Ishikawa (cell line): ENCODE data around the gene NFIX.

Source experiments
- CEBPB ChIP-seq: IDR thresholded peaks from 2 replicates; pipeline ENCODE4 v1.6.1; 2012
- CREB1 ChIP-seq: IDR thresholded peaks from 2 replicates; pipeline ENCODE4 v1.6.1; 2012; ENCODE audit warnings: low read depth
- EGR1 ChIP-seq: IDR thresholded peaks from 2 replicates; pipeline ENCODE4 v1.6.1; 2012
- EP300 ChIP-seq: IDR thresholded peaks from 2 replicates; pipeline ENCODE4 v1.6.1; 2012; ENCODE audit warnings: borderline replicate concordance
- FOXM1 ChIP-seq: IDR thresholded peaks from 2 replicates; pipeline ENCODE4 v1.6.1; 2012; ENCODE audit warnings: low read depth, borderline replicate concordance
- NFIC ChIP-seq: IDR thresholded peaks from 2 replicates; pipeline ENCODE4 v1.6.1; 2012
- RAD21 ChIP-seq: IDR thresholded peaks from 2 replicates; pipeline ENCODE4 v1.6.1; 2012; ENCODE audit warnings: low read depth
- REST ChIP-seq: IDR thresholded peaks from 2 replicates; pipeline ENCODE4 v1.6.1; 2012; ENCODE audit warnings: low read depth, mild to moderate bottlenecking
- TAF1 ChIP-seq: IDR thresholded peaks from 2 replicates; pipeline ENCODE4 v1.6.1; 2012; ENCODE audit warnings: low read depth, mild to moderate bottlenecking
- TCF12 ChIP-seq: IDR thresholded peaks from 2 replicates; pipeline ENCODE4 v1.6.1; 2012; ENCODE audit warnings: low read depth
- TEAD4 ChIP-seq: IDR thresholded peaks from 2 replicates; pipeline ENCODE4 v1.6.1; 2012
- USF1 ChIP-seq: IDR thresholded peaks from 2 replicates; pipeline ENCODE4 v1.6.1; 2012
- YY1 ChIP-seq: IDR thresholded peaks from 2 replicates; pipeline ENCODE4 v1.6.1; 2012; ENCODE audit warnings: low read depth
- ZBTB7A ChIP-seq: IDR thresholded peaks from 2 replicates; pipeline ENCODE4 v1.6.1; 2012; ENCODE audit warnings: low read depth
- TF ChIP-seq, protein P1 (sequence below): IDR thresholded peaks from 2 replicates; pipeline ENCODE4 v1.6.1; 2012

NFIX gene

GRCh38 chr19:12987190-12987589 lies 8.1 kb upstream of the NFIX start:
- no peak for TF ChIP-seq EGR1
- no peak for TF ChIP-seq RAD21
- TF ChIP-seq USF1: no peak
- no peak for TF ChIP-seq EP300
- TF ChIP-seq REST: no peak
- TF ChIP-seq NFIC: no peak
- no peak for TF ChIP-seq YY1
- no peak for TF ChIP-seq FOXM1
- TF ChIP-seq, protein P1, sequence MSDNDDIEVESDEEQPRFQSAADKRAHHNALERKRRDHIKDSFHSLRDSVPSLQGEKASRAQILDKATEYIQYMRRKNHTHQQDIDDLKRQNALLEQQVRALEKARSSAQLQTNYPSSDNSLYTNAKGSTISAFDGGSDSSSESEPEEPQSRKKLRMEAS: no peak
- no peak for TF ChIP-seq ZBTB7A
- no peak for TF ChIP-seq TEAD4
- TF ChIP-seq CREB1: no peak
- TF ChIP-seq TAF1: no peak
- TF ChIP-seq TCF12: no peak
- TF ChIP-seq CEBPB: no peak

- TF ChIP-seq NFIC (no peak), YY1 (no peak), REST (no peak), CEBPB (no peak), FOXM1 (no peak), TAF1 (no peak), RAD21 (no peak), EGR1 (no peak), EP300 (no peak), USF1 (no peak), CREB1 (no peak), ZBTB7A (no peak), TCF12 (no peak), TEAD4 (no peak)
- TF ChIP-seq, protein P1: no peak
Measured at GRCh38 chr19:12987781-12988180, 7.5 kb upstream of the NFIX start.

DNA sequence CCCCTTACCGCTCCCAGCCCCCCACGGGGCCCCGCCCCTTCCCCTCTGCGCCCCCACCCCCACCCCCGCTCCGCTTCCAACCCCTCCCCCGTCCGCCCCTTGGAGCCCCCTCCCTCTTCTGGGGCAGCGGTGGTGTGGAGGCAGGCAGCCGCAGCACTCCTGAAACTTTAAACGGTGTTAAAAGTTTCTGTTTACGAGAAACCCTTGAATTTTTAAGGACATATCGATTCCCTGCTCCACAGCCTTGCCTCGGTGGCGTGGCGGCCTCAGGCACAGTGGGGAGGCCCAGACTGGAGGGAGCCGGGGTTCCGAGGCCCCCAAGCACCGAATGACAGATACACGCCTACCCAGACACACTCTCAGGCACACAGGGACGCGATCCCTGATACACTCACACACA lies 4.8 kb upstream of the NFIX start:
- TF ChIP-seq, protein P1: no peak
- TF ChIP-seq CREB1 (no peak), TCF12 (no peak), USF1 (no peak), YY1 (no peak), REST (no peak), EGR1 (no peak), NFIC (no peak), FOXM1 (no peak), CEBPB (no peak)

DNA sequence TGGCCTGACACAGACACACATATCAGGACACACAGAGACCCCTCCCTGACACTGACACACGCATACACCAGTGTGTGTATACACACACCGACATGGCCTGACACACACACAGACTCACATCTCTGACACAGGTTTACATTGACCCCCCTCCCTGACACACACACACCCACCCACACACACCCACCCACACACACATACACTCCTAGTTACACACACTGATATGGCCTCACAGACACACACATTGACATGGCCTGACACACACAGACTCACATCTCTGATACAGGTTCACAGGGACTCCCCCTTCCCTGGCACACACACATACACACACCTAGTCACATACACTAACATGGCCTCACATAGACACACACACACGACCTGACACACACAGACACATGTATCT lies 4.4 kb upstream of the NFIX start:
- TF ChIP-seq CEBPB (no peak), USF1 (no peak), EP300 (no peak), ZBTB7A (no peak), RAD21 (no peak)
